PC-9 (cell line): ENCODE measurements around the gene SPDYE1.
"Not testable (repeated sequence)": the region's sequence is repeated elsewhere in the genome, so short reads cannot be mapped to it uniquely, and the experiment has no call there.

Experiments
- EZH2 ChIP-seq: fragments of 200-600 bp; sonication (generic); IDR thresholded peaks from 2 replicates; pipeline ENCODE4 v1.8.0; 2017; ENCODE audit warnings: antibody characterized with exemption, low read depth
- TF ChIP-seq, protein P1 (sequence below): fragments of 200-600 bp; sonication (generic); conservative IDR thresholded peaks from 2 replicates; pipeline ENCODE4 v1.6.1; 2017; ENCODE audit warnings: mixed run types, antibody characterized with exemption, mild to moderate bottlenecking, moderate library complexity

DNA sequence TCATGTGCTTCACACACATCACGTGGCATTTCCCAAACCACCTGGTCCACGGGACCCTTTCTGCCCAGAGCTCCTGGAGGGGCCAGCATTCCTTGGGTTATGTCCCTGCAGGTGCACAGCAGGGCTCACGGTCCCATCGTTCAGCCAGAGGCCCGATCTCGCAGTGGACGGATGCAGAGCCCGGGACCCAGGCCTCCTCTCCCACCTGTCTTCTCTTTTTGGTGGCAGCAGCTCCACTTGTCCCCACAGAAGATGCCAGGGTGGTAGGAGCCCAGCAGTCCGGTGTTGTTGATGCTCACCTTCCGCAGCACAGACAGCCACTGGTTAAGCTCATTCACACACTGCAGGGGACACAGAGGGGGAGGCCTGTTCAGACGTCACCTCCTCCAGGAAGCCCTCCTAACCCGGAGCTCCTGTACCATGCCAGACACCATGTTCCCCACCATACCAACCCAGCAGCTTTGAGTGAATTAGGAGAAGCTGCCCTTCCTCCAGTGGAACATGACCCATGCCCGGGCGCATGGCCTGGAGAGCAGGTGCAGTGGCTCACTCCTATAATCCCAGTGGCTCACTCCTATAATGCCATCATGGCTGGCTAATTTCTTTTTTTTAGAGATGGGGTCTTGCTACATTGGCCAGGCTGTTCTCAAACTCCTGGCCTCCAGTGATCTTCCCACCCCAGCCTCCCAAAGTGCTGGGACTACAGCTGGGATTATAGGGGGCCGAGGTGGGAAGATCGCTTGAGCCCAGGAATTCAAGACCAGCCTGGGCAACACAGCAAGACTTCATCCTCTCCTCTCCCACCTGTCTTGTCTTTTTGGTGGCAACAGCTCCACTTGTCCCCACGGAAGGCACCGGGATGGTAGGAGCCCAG, 36.5 kb downstream of the SPDYE1 start:
- TF ChIP-seq, protein P1, sequence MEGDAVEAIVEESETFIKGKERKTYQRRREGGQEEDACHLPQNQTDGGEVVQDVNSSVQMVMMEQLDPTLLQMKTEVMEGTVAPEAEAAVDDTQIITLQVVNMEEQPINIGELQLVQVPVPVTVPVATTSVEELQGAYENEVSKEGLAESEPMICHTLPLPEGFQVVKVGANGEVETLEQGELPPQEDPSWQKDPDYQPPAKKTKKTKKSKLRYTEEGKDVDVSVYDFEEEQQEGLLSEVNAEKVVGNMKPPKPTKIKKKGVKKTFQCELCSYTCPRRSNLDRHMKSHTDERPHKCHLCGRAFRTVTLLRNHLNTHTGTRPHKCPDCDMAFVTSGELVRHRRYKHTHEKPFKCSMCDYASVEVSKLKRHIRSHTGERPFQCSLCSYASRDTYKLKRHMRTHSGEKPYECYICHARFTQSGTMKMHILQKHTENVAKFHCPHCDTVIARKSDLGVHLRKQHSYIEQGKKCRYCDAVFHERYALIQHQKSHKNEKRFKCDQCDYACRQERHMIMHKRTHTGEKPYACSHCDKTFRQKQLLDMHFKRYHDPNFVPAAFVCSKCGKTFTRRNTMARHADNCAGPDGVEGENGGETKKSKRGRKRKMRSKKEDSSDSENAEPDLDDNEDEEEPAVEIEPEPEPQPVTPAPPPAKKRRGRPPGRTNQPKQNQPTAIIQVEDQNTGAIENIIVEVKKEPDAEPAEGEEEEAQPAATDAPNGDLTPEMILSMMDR: not testable (repeated sequence)
- TF ChIP-seq EZH2: not testable (repeated sequence)
